ENCODE data around the gene CHMP2A. TPM values are rescaled to one million over a fixed set of nuclear protein-coding genes. Genes with fewer than 3 reads are reported as not detected.

The CHMP2A gene
- total RNA-seq, 1 experiment from 2014 or later: 109 TPM

- TF ChIP-seq RORB (CRISPR knock-in tag; IDR thresholded peaks at IDR 0.05) (no peak), ATF1 (CRISPR knock-in tag; IDR thresholded peaks at IDR 0.05) (no peak), NR2C2 (CRISPR knock-in tag; IDR thresholded peaks at IDR 0.05) (no peak), SP1 (CRISPR knock-in tag; conservative IDR thresholded peaks at IDR 0.05) (no peak), CBFB (CRISPR knock-in tag; IDR thresholded peaks at IDR 0.05; ENCODE audit: low read depth) (no peak), CTCF (IDR thresholded peaks at IDR 0.05) (no peak), CREB1 (CRISPR knock-in tag; IDR thresholded peaks at IDR 0.05) (no peak), ZNF423 (CRISPR knock-in tag; IDR thresholded peaks at IDR 0.05) (no peak), SMAD3 (CRISPR knock-in tag; IDR thresholded peaks at IDR 0.05; ENCODE audit: borderline replicate concordance) (no peak), ATF3 (CRISPR knock-in tag; conservative IDR thresholded peaks at IDR 0.05) (no peak), JUN (CRISPR knock-in tag; IDR thresholded peaks at IDR 0.05) (no peak), ZNF671 (CRISPR knock-in tag; IDR thresholded peaks at IDR 0.05) (no peak), PREB (CRISPR knock-in tag; IDR thresholded peaks at IDR 0.05; ENCODE audit: borderline replicate concordance) (no peak), ERG (CRISPR knock-in tag; IDR thresholded peaks at IDR 0.05) (no peak), ZNF281 (CRISPR knock-in tag; IDR thresholded peaks at IDR 0.05) (no peak), RELA (CRISPR knock-in tag; IDR thresholded peaks at IDR 0.05; ENCODE audit: borderline replicate concordance) (no peak)
- TF ChIP-seq, protein P1, sequence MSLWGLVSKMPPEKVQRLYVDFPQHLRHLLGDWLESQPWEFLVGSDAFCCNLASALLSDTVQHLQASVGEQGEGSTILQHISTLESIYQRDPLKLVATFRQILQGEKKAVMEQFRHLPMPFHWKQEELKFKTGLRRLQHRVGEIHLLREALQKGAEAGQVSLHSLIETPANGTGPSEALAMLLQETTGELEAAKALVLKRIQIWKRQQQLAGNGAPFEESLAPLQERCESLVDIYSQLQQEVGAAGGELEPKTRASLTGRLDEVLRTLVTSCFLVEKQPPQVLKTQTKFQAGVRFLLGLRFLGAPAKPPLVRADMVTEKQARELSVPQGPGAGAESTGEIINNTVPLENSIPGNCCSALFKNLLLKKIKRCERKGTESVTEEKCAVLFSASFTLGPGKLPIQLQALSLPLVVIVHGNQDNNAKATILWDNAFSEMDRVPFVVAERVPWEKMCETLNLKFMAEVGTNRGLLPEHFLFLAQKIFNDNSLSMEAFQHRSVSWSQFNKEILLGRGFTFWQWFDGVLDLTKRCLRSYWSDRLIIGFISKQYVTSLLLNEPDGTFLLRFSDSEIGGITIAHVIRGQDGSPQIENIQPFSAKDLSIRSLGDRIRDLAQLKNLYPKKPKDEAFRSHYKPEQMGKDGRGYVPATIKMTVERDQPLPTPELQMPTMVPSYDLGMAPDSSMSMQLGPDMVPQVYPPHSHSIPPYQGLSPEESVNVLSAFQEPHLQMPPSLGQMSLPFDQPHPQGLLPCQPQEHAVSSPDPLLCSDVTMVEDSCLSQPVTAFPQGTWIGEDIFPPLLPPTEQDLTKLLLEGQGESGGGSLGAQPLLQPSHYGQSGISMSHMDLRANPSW (CRISPR knock-in tag; conservative IDR thresholded peaks at IDR 0.05; ENCODE audit: low read depth): no peak
- TF ChIP-seq, protein P2, sequence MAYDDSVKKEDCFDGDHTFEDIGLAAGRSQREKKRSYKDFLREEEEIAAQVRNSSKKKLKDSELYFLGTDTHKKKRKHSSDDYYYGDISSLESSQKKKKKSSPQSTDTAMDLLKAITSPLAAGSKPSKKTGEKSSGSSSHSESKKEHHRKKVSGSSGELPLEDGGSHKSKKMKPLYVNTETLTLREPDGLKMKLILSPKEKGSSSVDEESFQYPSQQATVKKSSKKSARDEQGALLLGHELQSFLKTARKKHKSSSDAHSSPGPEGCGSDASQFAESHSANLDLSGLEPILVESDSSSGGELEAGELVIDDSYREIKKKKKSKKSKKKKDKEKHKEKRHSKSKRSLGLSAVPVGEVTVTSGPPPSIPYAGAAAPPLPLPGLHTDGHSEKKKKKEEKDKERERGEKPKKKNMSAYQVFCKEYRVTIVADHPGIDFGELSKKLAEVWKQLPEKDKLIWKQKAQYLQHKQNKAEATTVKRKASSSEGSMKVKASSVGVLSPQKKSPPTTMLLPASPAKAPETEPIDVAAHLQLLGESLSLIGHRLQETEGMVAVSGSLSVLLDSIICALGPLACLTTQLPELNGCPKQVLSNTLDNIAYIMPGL (CRISPR knock-in tag; IDR thresholded peaks at IDR 0.05): no peak
- TF ChIP-seq, protein P3, sequence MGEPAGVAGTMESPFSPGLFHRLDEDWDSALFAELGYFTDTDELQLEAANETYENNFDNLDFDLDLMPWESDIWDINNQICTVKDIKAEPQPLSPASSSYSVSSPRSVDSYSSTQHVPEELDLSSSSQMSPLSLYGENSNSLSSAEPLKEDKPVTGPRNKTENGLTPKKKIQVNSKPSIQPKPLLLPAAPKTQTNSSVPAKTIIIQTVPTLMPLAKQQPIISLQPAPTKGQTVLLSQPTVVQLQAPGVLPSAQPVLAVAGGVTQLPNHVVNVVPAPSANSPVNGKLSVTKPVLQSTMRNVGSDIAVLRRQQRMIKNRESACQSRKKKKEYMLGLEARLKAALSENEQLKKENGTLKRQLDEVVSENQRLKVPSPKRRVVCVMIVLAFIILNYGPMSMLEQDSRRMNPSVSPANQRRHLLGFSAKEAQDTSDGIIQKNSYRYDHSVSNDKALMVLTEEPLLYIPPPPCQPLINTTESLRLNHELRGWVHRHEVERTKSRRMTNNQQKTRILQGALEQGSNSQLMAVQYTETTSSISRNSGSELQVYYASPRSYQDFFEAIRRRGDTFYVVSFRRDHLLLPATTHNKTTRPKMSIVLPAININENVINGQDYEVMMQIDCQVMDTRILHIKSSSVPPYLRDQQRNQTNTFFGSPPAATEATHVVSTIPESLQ (CRISPR knock-in tag; IDR thresholded peaks at IDR 0.05): no peak
- H3K27ac Mint-ChIP-seq: no peak overlapping the region
- peaks cover 15% of the 10 kb centered on the region; the same call in 1 of the 2 replicates for H3K36me3 Mint-ChIP-seq
- ChIA-PET POLR2A (interaction anchor here (1.8 kb wide), 1 partner anchor 12 kb away, joined by 5 read pairs; no protein-coding TSS in a partner anchor), CTCF (interaction anchor here (0.6 to 0.8 kb wide), 2 partner anchors 8 to 196 kb away, joined by 3 read pairs; no protein-coding TSS in a partner anchor)
- peak; percentile 6 for DNase-seq (ENCODE audit: low spot score)
- H3K27me3 Mint-ChIP-seq (ENCODE audit: low read depth): no peaks in the 10 kb centered on the region
- H3K4me1 Mint-ChIP-seq: peaks cover 17% of the 10 kb centered on the region
- no peak for ATAC-seq
- H3K4me3 Mint-ChIP-seq: no peak overlapping the region
- no peaks in the 10 kb centered on the region for H3K9me3 Mint-ChIP-seq
Measured at GRCh38 chr19:58570770-58571574, 16.1 kb upstream of the CHMP2A start.
